Stimulated activated CD4-positive, alpha-beta T cell treated with anti-CD3 and anti-CD28 coated beads, Interleukin-4, amount 100 ng/mL, for 4 hours (primary cell): ENCODE measurements around the gene NEK3.
A peak's percentile ranks its signal among the peaks of the same experiment; 100 is the strongest.
"Not testable (repeated sequence)": the region's sequence is repeated elsewhere in the genome, so short reads cannot be mapped to it uniquely, and the experiment has no call there.

Experiments used
- DNase-seq, 2 experiments: peaks; one replicate each; pipeline ENCODE4 v3.0.0-alpha.2; 2020

NEK3 gene

GRCh38 chr13:52159159-52159982 lies at the start of gene NEK3:
Gene NEK3, minus strand, starts transcription at chr13:52159597. Its CDS starts 3,406 bp downstream, at chr13:52156191.
- DNase-seq: peak; percentile 26 to 48

DNA sequence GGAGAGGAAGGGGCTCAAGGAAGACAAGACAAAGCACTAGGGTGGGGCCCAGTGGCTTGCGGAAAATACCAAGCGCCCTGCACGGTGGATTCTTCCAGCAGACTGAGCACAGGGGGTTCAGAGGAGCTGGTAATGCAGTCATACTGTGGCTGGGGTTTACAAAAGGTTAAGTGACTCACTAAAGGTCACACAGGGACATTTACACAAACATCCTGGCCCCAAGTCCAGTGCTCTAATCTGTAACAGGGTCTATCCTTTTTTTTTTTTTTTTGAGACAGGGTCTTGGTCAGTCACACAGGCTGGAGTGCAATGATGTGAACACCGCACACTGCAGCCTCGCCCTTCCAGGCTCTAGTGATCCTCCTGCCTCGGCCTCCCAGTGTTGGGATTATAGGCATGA lies 49.0 kb upstream of the NEK3 start:
- DNase-seq: not testable (repeated sequence)

DNA sequence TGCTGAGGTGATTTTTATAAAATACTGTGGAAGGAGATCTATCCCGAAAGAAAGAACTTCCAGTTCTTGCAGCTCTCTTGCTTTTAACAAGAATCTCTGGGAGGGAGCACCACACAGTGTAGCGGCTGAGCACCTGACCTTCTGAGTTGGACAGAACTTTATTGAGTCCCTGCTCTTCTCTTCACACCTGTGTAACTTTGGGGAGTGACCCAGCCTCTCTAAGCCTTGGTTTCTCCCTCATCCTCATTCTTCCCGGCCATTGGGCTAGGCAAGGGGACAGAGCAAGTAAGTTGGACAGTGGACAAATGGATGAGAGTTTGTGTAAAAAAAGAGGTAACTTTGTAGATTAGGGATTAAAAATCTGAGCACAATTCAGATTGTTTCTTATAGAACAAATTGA lies 48.5 kb upstream of the NEK3 start:
- not testable (repeated sequence) for DNase-seq

- not testable (repeated sequence) for DNase-seq
Measured at GRCh38 chr13:52207337-52207736, 47.9 kb upstream of the NEK3 start.

- DNase-seq: not testable (repeated sequence)
Measured at GRCh38 chr13:52204546-52204945, 45.1 kb upstream of the NEK3 start.

- not testable (repeated sequence) for DNase-seq
Measured at GRCh38 chr13:52203864-52204263, 44.5 kb upstream of the NEK3 start.

DNA sequence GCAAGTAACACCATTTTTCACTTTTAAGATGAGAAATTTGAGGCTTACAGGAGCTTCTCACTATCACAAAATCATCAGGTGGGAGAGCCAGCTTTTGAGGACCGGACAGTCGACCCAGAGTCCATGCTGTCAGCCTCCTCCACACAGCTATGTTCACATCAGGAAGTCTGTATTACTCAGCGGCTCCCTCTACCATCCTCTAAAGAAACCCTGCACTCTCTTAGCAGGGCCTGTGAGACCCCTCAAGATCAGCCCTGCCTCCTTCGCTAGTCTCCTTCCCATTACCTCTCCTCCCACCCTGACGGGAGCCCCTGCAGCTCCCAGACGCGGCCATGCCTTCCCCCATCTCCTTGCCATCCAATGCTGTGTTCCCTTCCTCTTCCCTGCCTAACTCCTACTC lies 43.1 kb upstream of the NEK3 start:
- DNase-seq: not testable (repeated sequence)

DNA sequence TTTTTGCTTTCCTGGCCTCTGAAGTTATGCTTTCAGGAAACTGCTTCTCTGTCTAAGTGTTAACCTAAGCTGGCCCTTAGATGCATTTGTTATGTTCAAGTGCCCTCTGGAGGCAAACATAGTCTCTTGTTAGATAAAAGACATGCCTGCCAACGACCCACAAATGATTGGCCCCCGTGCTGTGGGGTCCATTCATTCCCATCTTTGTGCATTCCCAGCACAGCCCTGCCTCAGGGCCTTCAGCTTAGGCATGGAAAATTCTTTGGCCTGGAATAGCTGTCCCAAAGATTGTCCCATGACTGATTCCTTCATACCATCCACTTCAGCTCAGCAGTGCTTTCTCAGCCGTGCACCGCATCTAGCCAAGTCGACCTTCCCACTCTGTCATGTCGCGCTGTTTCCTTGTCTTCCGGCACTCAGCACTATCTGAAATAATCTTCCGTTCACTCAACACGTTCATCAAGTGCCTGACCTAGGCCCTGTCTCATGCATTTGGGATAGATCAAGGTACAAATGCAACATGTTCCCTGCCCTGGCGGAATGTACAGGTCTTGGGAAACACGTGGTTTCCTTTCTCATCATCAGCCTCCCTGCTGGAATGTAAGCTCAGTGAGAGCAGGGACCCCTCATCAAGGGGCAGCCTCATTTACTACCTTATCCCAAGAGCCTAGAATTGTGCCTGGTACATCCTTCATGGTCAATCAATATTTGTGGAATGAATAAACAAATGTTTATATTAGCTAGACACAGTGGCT lies 42.2 kb upstream of the NEK3 start:
- not testable (repeated sequence) for DNase-seq

DNA sequence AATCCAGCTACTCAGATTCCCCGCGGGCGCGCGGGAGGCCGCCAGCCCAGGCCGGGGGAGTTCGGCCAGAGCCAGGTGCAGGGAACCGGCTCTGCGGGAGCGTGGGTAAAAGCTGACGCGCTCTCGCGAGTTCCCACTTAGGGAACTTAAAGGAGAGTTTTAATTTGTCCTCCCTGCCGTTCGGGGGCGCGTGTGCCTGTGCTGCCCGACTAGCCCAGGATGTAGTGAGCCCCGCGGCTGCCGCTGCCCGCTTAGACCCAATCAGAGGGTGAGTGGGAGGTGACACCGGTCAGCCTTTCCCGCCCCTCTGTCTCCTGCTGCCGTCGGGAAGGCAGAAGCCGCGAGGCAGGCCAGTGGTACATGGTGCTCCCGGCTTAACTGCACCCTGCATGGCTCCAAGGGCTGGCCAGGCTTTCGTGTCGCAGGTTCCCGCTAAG lies 36.0 kb upstream of the NEK3 start:
- DNase-seq: peak; percentile 42 to 43

GRCh38 chr13:52194184-52194868 lies 34.9 kb upstream of the NEK3 start:
- peak; percentile 79 to 80 for DNase-seq

DNA sequence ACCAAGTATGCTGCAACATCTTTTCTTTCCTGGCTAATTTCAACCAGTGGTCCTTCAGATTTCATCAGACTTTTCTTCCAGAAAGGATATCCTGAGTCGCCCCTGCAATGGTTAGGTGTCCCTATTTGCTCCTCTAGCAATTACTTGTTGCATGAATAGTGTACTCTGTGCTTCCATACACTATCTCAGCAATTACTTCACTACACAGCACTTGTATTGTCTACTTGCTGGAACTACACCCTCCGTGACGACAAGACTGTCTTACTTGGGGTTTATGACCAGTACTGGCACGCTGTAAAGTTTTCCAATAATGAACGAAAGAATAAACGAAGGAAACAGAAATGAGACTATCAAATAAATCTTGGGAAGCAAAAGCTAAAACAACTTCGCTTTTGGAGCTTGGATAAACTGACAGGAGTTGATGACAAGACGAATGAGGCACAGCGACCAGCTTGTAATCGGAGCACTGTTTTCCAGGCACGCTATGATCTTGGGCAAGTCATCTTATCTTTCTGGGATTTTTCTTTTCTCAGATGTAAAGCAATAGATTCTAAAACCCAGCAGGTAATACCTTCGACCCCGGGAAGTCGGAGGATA lies 34.3 kb upstream of the NEK3 start:
- not testable (repeated sequence) for DNase-seq

- DNase-seq: not testable (repeated sequence)
Measured at GRCh38 chr13:52187424-52188187, 28.2 kb upstream of the NEK3 start.

GRCh38 chr13:52187029-52187423 lies 27.6 kb upstream of the NEK3 start:
- DNase-seq: no peak

GRCh38 chr13:52181316-52181954 lies 22.0 kb upstream of the NEK3 start:
- not testable (repeated sequence) for DNase-seq

DNA sequence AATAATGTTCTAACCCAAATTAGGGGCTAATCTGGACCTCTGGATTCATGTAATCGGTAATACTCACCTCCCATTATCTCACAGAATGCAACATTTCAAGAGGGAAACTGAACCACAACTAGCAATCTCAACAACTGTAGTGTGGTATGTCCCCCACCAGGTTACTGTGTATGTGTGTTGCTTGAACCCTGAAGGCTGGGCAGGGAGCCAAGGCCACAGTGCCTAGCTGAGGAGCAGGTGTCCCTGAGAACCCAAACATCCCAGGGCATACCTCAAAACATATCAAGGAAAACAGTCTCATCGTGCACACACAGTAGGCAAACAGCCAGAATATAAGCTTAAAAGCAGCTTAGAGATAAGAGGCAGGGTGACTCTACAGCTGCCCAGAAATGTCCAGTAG lies 20.5 kb upstream of the NEK3 start:
- no peak for DNase-seq

GRCh38 chr13:52177276-52177675 lies 17.9 kb upstream of the NEK3 start:
- DNase-seq: no peak

- DNase-seq: not testable (repeated sequence)
Measured at GRCh38 chr13:52173970-52174369, 14.6 kb upstream of the NEK3 start.

GRCh38 chr13:52173373-52173772 lies 14.0 kb upstream of the NEK3 start:
- no peak for DNase-seq

GRCh38 chr13:52171686-52172085 lies 12.3 kb upstream of the NEK3 start:
- not testable (repeated sequence) for DNase-seq

DNA sequence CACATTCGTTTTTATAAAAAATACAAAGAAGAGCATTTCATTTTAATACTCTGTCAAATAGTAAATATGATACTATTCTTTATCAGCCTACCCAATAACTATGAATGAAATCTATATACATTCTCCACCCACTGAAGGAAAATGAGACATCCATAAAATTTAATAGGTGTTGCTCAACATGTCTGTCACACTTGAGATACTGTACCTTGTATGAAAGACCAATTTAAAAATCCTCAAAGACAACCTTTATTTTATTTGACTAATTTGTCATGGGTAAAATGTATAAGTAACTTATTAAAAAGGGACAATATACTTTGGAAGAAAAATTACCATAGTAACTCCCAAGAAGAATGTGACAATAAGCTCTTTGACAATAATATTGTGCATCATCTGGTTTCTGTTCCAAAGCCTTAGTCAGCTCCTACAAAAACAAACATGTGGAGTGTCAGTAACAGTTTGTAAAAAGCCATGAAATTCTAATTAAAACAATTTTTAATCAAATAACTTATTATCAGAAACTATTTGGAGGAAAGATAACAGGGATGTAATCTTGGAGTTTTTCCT lies 11.5 kb upstream of the NEK3 start:
- not testable (repeated sequence) for DNase-seq

DNA sequence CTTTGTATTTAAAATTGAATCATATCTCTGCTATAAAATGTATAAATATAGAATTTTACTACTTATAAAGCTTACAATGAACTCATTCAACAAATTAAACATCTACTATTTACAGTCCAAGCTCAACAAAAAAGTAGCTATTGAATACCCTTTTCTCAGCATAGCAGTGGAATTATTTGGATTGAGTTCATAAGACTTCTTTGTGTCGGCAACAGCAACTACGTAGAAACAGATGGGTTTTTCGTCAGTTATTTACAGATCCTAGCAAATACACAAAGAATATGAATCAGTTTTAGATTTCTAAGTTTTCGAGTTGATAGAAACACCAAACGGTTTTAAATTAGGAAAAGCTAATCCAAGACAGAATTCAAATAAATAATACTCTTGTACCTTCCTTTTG lies 10.4 kb upstream of the NEK3 start:
- DNase-seq: no peak
